ENCODE results near the gene BCL3.
"Not testable (repeated sequence)": the region's sequence is repeated elsewhere in the genome, so short reads cannot be mapped to it uniquely, and the experiment has no call there.

Gene BCL3

GRCh38 chr19:44705502-44706010 is 43.0 kb upstream of the BCL3 start:
- no peak overlapping the region for H3K4me3 ChIP-seq (ENCODE audit: low read depth, low read length)
- TF ChIP-seq, protein P1, sequence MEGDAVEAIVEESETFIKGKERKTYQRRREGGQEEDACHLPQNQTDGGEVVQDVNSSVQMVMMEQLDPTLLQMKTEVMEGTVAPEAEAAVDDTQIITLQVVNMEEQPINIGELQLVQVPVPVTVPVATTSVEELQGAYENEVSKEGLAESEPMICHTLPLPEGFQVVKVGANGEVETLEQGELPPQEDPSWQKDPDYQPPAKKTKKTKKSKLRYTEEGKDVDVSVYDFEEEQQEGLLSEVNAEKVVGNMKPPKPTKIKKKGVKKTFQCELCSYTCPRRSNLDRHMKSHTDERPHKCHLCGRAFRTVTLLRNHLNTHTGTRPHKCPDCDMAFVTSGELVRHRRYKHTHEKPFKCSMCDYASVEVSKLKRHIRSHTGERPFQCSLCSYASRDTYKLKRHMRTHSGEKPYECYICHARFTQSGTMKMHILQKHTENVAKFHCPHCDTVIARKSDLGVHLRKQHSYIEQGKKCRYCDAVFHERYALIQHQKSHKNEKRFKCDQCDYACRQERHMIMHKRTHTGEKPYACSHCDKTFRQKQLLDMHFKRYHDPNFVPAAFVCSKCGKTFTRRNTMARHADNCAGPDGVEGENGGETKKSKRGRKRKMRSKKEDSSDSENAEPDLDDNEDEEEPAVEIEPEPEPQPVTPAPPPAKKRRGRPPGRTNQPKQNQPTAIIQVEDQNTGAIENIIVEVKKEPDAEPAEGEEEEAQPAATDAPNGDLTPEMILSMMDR (IDR thresholded peaks at IDR 0.05; ENCODE audit: low read depth, low read length), result no peak

DNA sequence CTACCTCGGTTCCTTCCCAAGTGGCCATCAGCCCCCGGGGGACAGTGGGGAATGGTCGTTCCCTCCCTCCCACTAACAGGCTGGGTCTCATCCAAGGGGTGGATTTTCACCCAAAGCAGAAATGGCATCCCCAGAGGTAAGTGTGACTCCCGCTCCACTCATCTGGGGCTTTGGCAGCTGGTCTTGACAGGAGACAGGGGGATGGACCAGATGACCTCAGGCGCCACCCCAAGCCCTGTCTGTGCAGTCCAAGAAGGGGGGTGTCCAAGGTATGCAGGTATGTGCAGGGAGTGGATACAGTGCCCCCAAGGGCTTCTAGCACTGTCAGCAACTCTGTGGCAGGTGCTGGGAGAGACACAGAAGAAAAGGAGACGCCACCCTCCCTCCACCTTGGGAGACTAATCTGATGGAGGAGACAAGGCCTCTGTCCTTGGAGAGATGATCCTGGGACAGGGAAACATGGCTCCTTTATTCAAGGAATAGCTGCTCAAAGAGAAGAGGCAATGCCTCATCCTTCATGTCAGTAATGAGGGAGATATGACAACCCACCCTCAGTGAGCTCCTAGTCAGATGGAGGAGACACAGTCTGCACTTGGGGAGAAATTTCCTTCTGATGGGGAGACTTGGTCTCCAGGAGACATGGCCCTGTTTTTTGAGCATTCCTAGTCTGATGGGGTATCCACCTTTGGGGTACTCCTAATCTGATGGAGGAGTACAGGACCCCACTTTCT is 41.8 kb upstream of the BCL3 start:
- no peak overlapping the region for H3K4me3 ChIP-seq (ENCODE audit: low read depth, low read length)
- TF ChIP-seq, protein P1 (IDR thresholded peaks at IDR 0.05; ENCODE audit: low read depth, low read length), result no peak

DNA sequence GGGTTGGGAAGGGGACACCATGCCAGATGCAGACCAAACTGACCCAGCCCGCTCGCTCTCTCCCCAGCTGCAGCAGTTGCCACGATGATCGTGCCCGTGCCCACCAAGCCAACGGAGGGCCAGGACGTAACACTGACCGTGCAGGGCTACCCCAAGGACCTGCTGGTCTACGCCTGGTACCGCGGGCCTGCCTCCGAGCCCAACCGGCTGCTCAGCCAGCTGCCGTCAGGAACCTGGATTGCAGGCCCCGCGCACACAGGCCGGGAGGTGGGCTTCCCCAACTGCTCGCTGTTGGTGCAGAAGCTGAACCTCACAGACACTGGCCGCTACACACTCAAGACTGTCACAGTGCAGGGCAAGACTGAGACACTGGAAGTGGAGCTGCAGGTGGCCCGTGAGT is 40.7 kb upstream of the BCL3 start:
- TF ChIP-seq, protein P1 (IDR thresholded peaks at IDR 0.05; ENCODE audit: low read depth, low read length), result no peak
- H3K4me3 ChIP-seq (ENCODE audit: low read depth, low read length), result no peak overlapping the region

DNA sequence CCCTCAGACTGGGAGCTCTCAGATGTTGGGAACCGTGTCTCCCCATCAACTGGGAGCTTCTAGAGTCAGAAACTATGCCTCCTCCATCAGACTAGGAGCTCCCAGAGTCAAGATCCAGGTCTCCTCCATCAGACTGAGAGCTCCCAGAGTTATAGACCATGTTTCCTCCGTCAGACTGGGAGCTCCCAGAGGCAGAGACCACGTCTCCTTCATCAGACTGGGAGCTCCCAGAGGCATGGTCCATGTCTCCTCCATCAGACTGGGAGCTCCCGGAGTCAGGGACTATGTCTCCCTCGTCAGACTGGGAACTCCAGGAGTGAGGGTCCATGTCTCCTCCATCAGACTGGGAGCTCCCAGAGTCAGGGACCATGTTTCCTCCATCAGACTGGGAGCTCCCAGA is 39.6 kb upstream of the BCL3 start:
- no peak overlapping the region for H3K4me3 ChIP-seq (ENCODE audit: low read depth, low read length)
- TF ChIP-seq, protein P1 (IDR thresholded peaks at IDR 0.05; ENCODE audit: low read depth, low read length), result no peak

- H3K4me3 ChIP-seq (ENCODE audit: low read depth, low read length), result not testable (repeated sequence)
Observed at GRCh38 chr19:44709434-44710266, 38.9 kb upstream of the BCL3 start.

GRCh38 chr19:44710483-44710882 is 38.0 kb upstream of the BCL3 start:
- no peak overlapping the region for H3K4me3 ChIP-seq (ENCODE audit: low read depth, low read length)

GRCh38 chr19:44712864-44713515 is 35.5 kb upstream of the BCL3 start:
- TF ChIP-seq, protein P1 (IDR thresholded peaks at IDR 0.05; ENCODE audit: low read depth, low read length), result no peak

More at GRCh38 chr19:44710483-44710882, 38.0 kb upstream of the BCL3 start:
- TF ChIP-seq, protein P1 (IDR thresholded peaks at IDR 0.05; ENCODE audit: low read depth, low read length), result no peak

More at GRCh38 chr19:44712864-44713515, 35.5 kb upstream of the BCL3 start:
- H3K4me3 ChIP-seq (ENCODE audit: low read depth, low read length), result no peak overlapping the region

Data from WI38 (cell line).